HG02571 (cell line): ENCODE results near the gene SRY.
"Not testable (repeated sequence)": the region's sequence is repeated elsewhere in the genome, so short reads cannot be mapped to it uniquely, and the experiment has no call there.

ENCODE experiments used
- ATAC-seq: cut with Tn5 transposase; IDR thresholded peaks from one replicate; pipeline ENCODE4 v1.9.1; 2021; ENCODE audit warnings: mild to moderate bottlenecking, moderate library complexity; ENCODE audit not compliant: unreplicated experiment

Gene SRY

GRCh38 chrY:2787600-2787999 is at the start of gene SRY:
Gene SRY, minus strand, starts transcription at chrY:2787682. Its CDS starts 79 bp downstream, at chrY:2787603.
- no peak for ATAC-seq

- no peak for ATAC-seq
Measured at GRCh38 chrY:2837078-2837477, 49.6 kb upstream of the SRY start.

GRCh38 chrY:2835230-2835629 is 47.7 kb upstream of the SRY start:
- no peak for ATAC-seq

DNA sequence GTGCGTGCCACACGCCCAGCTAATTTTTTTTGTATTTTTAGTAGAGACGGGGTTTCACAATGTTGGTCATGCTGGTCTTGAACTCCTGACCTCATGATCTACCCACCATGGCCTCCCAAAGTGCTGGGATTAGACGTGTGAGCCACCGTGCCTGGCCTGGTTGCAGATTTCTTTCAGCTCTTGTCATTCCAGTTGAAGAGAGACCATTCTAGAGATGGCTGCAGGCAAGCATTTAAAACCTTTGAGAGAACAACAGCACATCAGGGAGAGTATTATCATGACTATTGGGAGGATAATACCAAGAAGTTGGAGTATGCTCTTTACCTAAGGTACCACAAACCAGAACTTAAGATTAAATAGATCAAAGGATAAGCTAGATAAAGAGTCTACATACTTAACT is 41.0 kb upstream of the SRY start:
- no peak for ATAC-seq

- no peak for ATAC-seq
Measured at GRCh38 chrY:2824471-2824870, 37.0 kb upstream of the SRY start.

DNA sequence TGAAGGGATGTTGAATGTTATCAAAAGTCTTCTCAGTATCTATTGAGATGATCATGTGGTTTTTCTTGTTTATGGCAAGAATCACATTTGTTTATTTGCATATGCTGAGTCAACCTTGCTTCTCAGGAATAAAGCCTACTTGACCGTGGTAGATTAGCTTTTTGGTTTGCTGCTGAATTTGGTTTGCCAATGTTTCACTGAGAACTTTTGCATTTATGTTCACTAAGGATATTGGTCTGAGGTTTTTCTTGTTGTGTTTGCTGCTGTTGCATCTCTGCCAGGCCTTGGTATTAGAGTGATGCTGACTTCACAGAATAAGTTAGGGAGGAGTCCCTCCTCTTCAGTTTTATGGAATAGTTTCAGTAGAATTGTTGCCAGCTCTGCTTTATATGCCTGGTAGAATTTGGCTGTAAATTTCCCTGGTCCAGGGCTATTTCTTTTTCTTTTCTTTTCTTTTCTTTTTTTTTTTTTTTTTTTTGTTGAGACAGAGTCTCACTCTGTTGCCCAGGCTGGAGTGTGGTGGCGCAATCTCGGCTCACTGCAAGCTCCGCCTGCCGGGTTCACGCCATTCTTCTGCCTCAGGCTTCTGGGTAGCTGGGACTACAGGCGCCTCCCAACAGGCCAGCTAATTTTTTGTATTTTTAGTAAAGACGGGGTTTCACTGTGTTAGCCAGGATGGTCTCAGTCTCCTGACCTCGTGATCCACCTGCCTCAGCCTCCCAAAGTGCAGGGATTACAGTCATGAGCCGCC is 29.8 kb upstream of the SRY start:
- ATAC-seq: not testable (repeated sequence)

DNA sequence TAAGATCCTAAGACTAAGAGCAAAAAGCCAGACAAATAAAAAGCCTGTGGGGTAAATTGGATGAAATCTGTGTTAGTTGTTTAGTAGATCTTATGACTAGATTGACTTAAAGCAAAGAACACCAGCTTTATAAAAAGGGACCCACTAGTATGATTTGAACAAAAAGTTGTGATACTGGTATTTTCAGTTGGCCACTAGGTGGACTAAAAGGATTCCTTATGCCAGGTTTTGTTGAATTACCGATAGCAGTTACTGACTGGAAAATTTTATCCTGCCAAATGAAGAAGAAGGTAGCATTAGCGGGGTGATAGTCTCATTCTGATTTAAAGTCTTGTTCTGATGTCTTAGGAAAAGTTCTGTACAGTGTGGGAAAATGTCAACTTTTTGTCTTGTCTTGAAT is 12.8 kb upstream of the SRY start:
- no peak for ATAC-seq

- no peak for ATAC-seq
Measured at GRCh38 chrY:2797991-2798390, 10.5 kb upstream of the SRY start.

- no peak for ATAC-seq
Measured at GRCh38 chrY:2796977-2797523, 9.6 kb upstream of the SRY start.

GRCh38 chrY:2789756-2790155 is 2.3 kb upstream of the SRY start:
- no peak for ATAC-seq

DNA sequence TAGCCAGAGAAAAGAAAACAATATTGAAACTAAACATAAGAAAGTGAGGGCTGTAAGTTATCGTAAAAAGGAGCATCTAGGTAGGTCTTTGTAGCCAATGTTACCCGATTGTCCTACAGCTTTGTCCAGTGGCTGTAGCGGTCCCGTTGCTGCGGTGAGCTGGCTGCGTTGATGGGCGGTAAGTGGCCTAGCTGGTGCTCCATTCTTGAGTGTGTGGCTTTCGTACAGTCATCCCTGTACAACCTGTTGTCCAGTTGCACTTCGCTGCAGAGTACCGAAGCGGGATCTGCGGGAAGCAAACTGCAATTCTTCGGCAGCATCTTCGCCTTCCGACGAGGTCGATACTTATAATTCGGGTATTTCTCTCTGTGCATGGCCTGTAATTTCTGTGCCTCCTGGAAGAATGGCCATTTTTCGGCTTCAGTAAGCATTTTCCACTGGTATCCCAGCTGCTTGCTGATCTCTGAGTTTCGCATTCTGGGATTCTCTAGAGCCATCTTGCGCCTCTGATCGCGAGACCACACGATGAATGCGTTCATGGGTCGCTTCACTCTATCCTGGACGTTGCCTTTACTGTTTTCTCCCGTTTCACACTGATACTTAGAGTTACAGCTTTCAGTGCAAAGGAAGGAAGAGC is 488 bp downstream of the SRY start:
- no peak for ATAC-seq
